HEK293 (cell line): Measurements from ENCODE around the gene MORN3.

ENCODE experiments used
- CTCF ChIA-PET: fragments of 350-600 bp; formaldehyde crosslinking; extraction: SDS; loops from one replicate; lab custom pipeline; 2021; ENCODE audit warnings: antibody characterized with exemption; lab: Yijun Ruan, JAX
- POLR2A ChIA-PET: fragments of 300-600 bp; formaldehyde crosslinking; extraction: SDS; loops from one replicate; lab custom pipeline; 2020; ENCODE audit warnings: antibody characterized with exemption, inconsistent platforms; lab: Yijun Ruan, JAX
- H3K27ac ChIP-seq: fragments of 200-500 bp; sonication (Bioruptor generic); 2 replicates; pipeline ENCODE4 v1.5.1; 2014; ENCODE audit warnings: low read depth, low read length, control low read depth, inconsistent platforms; ENCODE audit errors: extremely low read depth
- H3K36me3 ChIP-seq, 2 experiments: fragments of 200-500 bp in 1 of 2; sonication (Bioruptor generic) in 1 of 2; 1 replicate in 1 of 2; 2 replicates in 1 of 2; pipeline ENCODE4 v1.5.1; 2014 to 2017; ENCODE audit warnings: inconsistent platforms in 2 of 2, low read length in 2 of 2; ENCODE audit not compliant: control insufficient read depth in 2 of 2, insufficient read depth in 1 of 2
- H3K4me1 ChIP-seq: fragments of 200-500 bp; sonication (Bioruptor generic); 2 replicates; pipeline ENCODE4 v1.5.1; 2014; ENCODE audit warnings: mild to moderate bottlenecking, low read length, inconsistent platforms; ENCODE audit not compliant: control insufficient read depth, insufficient read depth
- H3K4me3 ChIP-seq: 2 replicates; pipeline ENCODE4 v1.5.1; 2011; ENCODE audit warnings: low read depth, mild to moderate bottlenecking, control low read depth, low read length, moderate library complexity
- H3K9me3 ChIP-seq: fragments of 200-500 bp; sonication (Bioruptor generic); 2 replicates; pipeline ENCODE4 v1.5.1; 2014; ENCODE audit warnings: low read depth, low read length, inconsistent platforms; ENCODE audit not compliant: control insufficient read depth, insufficient read depth
- FEZF1 ChIP-seq: fragments of 450-650 bp; formaldehyde crosslinking; IDR thresholded peaks from 2 replicates; pipeline ENCODE4 v1.5.1; 2016; ENCODE audit warnings: missing biosample characterization, missing genetic modification characterization
- IKZF3 ChIP-seq: fragments of 450-650 bp; IDR thresholded peaks from 2 replicates; pipeline ENCODE4 v1.5.0; 2018; ENCODE audit warnings: missing biosample characterization, mild to moderate bottlenecking, missing genetic modification characterization, moderate library complexity
- INSM2 ChIP-seq: fragments of 450-650 bp; formaldehyde crosslinking; IDR thresholded peaks from 2 replicates; pipeline ENCODE4 v1.5.1; 2016; ENCODE audit warnings: missing biosample characterization, missing genetic modification characterization
- KLF16 ChIP-seq: fragments of 450-650 bp; formaldehyde crosslinking; IDR thresholded peaks from 2 replicates; pipeline ENCODE4 v1.5.1; 2017; ENCODE audit warnings: missing biosample characterization, missing genetic modification characterization
- PATZ1 ChIP-seq: fragments of 450-650 bp; formaldehyde crosslinking; IDR thresholded peaks from 2 replicates; pipeline ENCODE4 v1.5.1; 2016; ENCODE audit warnings: missing biosample characterization, missing genetic modification characterization
- REPIN1 ChIP-seq: fragments of 450-650 bp; formaldehyde crosslinking; IDR thresholded peaks from 2 replicates; pipeline ENCODE4 v1.5.1; 2017; ENCODE audit warnings: missing biosample characterization, missing genetic modification characterization, low read depth
- ZBTB6 ChIP-seq: fragments of 450-650 bp; formaldehyde crosslinking; IDR thresholded peaks from 2 replicates; pipeline ENCODE4 v1.5.1; 2017; ENCODE audit warnings: missing biosample characterization, missing genetic modification characterization
- ZBTB7A ChIP-seq: fragments of 450-650 bp; formaldehyde crosslinking; IDR thresholded peaks from 2 replicates; pipeline ENCODE4 v1.5.1; 2016; ENCODE audit warnings: low read depth, missing biosample characterization, missing genetic modification characterization
- ZNF16 ChIP-seq: fragments of 450-650 bp; formaldehyde crosslinking; IDR thresholded peaks from 2 replicates; pipeline ENCODE4 v1.5.1; 2016; ENCODE audit warnings: low read depth, missing biosample characterization, missing genetic modification characterization
- ZNF24 ChIP-seq: fragments of 450-650 bp; formaldehyde crosslinking; IDR thresholded peaks from 2 replicates; pipeline ENCODE4 v1.5.1; 2016; ENCODE audit warnings: missing biosample characterization, missing genetic modification characterization
- ZNF280C ChIP-seq: fragments of 450-650 bp; formaldehyde crosslinking; IDR thresholded peaks from 2 replicates; pipeline ENCODE4 v1.5.1; 2016; ENCODE audit warnings: missing biosample characterization, missing genetic modification characterization
- ZNF311 ChIP-seq: fragments of 450-650 bp; formaldehyde crosslinking; IDR thresholded peaks from 2 replicates; pipeline ENCODE4 v1.5.1; 2017; ENCODE audit warnings: missing biosample characterization, missing genetic modification characterization, borderline replicate concordance
- ZNF335 ChIP-seq: fragments of 450-650 bp; formaldehyde crosslinking; conservative IDR thresholded peaks from 2 replicates; pipeline ENCODE4 v1.5.1; 2016; ENCODE audit warnings: missing biosample characterization, missing genetic modification characterization
- ZNF48 ChIP-seq: fragments of 450-650 bp; formaldehyde crosslinking; IDR thresholded peaks from 2 replicates; pipeline ENCODE4 v1.5.1; 2016; ENCODE audit warnings: missing biosample characterization, missing genetic modification characterization
- ZNF558 ChIP-seq: fragments of 450-650 bp; formaldehyde crosslinking; IDR thresholded peaks from 2 replicates; pipeline ENCODE4 v1.5.1; 2016; ENCODE audit warnings: missing biosample characterization, missing genetic modification characterization
- ZNF600 ChIP-seq: fragments of 450-650 bp; formaldehyde crosslinking; IDR thresholded peaks from 2 replicates; pipeline ENCODE4 v1.5.1; 2016; ENCODE audit warnings: missing biosample characterization, missing genetic modification characterization
- ZNF660 ChIP-seq: fragments of 450-650 bp; IDR thresholded peaks from 2 replicates; pipeline ENCODE4 v1.5.1; 2018; ENCODE audit warnings: missing biosample characterization, mild to moderate bottlenecking, missing genetic modification characterization
- ZNF670 ChIP-seq: fragments of 450-650 bp; formaldehyde crosslinking; IDR thresholded peaks from 2 replicates; pipeline ENCODE4 v1.5.1; 2016; ENCODE audit warnings: missing biosample characterization, missing genetic modification characterization, low read depth
- ZNF704 ChIP-seq: fragments of 450-650 bp; formaldehyde crosslinking; IDR thresholded peaks from 2 replicates; pipeline ENCODE4 v1.5.1; 2016; ENCODE audit warnings: missing biosample characterization, missing genetic modification characterization
- ZNF76 ChIP-seq: fragments of 450-650 bp; formaldehyde crosslinking; IDR thresholded peaks from 2 replicates; pipeline ENCODE4; 2016; ENCODE audit warnings: low read depth, missing biosample characterization, missing genetic modification characterization, borderline replicate concordance
- ZNF768 ChIP-seq: fragments of 450-650 bp; formaldehyde crosslinking; IDR thresholded peaks from 2 replicates; pipeline ENCODE4 v1.5.1; 2018; ENCODE audit warnings: missing biosample characterization, mild to moderate bottlenecking, missing genetic modification characterization
- ZNF776 ChIP-seq: fragments of 450-650 bp; formaldehyde crosslinking; IDR thresholded peaks from 2 replicates; pipeline ENCODE4 v1.5.0; 2017; ENCODE audit warnings: missing biosample characterization, missing genetic modification characterization, borderline replicate concordance
- ZNF792 ChIP-seq: fragments of 450-650 bp; formaldehyde crosslinking; IDR thresholded peaks from 2 replicates; pipeline ENCODE4 v1.5.1; 2016; ENCODE audit warnings: missing biosample characterization, missing genetic modification characterization
- ZSCAN23 ChIP-seq: fragments of 450-650 bp; formaldehyde crosslinking; IDR thresholded peaks from 2 replicates; pipeline ENCODE4 v1.5.1; 2016; ENCODE audit warnings: missing biosample characterization, missing genetic modification characterization
- ZSCAN4 ChIP-seq: fragments of 450-650 bp; formaldehyde crosslinking; IDR thresholded peaks from 2 replicates; pipeline ENCODE4 v1.5.1; 2017; ENCODE audit warnings: missing biosample characterization, missing genetic modification characterization
- ZXDB ChIP-seq: fragments of 450-650 bp; formaldehyde crosslinking; IDR thresholded peaks from 2 replicates; pipeline ENCODE4 v1.5.1; 2016; ENCODE audit warnings: missing biosample characterization, missing genetic modification characterization

Gene MORN3

GRCh38 chr12:121663610-121663929, 5.9 kb downstream of the MORN3 start:
- Histone ChIP-seq H3K36me3 (no peaks in the 10 kb centered on the region), H3K4me1 (no peaks in the 10 kb centered on the region), H3K4me3 (no peak overlapping the region), H3K27ac (no peak overlapping the region), H3K9me3 (no peaks in the 10 kb centered on the region)
- ChIA-PET CTCF (no interaction called here), POLR2A (no interaction called here)
- no peak for TF ChIP-seq ZNF48 (tag by site-specific recombination)
- peak; percentile 12; the same call in 1 of the 2 replicates for TF ChIP-seq KLF16 (tag by site-specific recombination)
- no peak for TF ChIP-seq ZNF16
- TF ChIP-seq ZSCAN23 (tag by site-specific recombination), result no peak
- TF ChIP-seq ZSCAN4 (tag by site-specific recombination), result no peak
- no peak for TF ChIP-seq INSM2
- TF ChIP-seq ZXDB (tag by site-specific recombination), result 0 out of 2 replicates have a peak, but pooled peaks have one; percentile 42
- TF ChIP-seq ZNF335 (tag by site-specific recombination), result peak; percentile 67
- no peak for TF ChIP-seq ZBTB7A (tag by site-specific recombination)
- TF ChIP-seq ZNF311 (tag by site-specific recombination), result no peak
- no peak for TF ChIP-seq REPIN1 (tag by site-specific recombination)
- no peak for TF ChIP-seq ZNF600 (tag by site-specific recombination)
- no peak for TF ChIP-seq ZNF768 (tag by site-specific recombination)
- no peak for TF ChIP-seq FEZF1
- no peak for TF ChIP-seq ZBTB6 (tag by site-specific recombination)
- no peak for TF ChIP-seq ZNF792 (tag by site-specific recombination)
- TF ChIP-seq ZNF776 (tag by site-specific recombination), result no peak
- peak; percentile 58; the same call in 1 of the 2 replicates for TF ChIP-seq IKZF3 (tag by site-specific recombination)
- TF ChIP-seq PATZ1 (tag by site-specific recombination), result peak; percentile 90
- TF ChIP-seq ZNF76 (tag by site-specific recombination), result peak; percentile 23; the same call in 1 of the 2 replicates
- 0 out of 2 replicates have a peak, but pooled peaks have one; percentile 16 for TF ChIP-seq ZNF558
- no peak for TF ChIP-seq ZNF24 (tag by site-specific recombination)
- no peak for TF ChIP-seq ZNF670 (tag by site-specific recombination)
- TF ChIP-seq ZNF660 (tag by site-specific recombination), result no peak
- no peak for TF ChIP-seq ZNF280C (tag by site-specific recombination)
- TF ChIP-seq ZNF704 (tag by site-specific recombination), result no peak
